ENCODE data around the gene GRIK2. TPM values are rescaled to one million over a fixed set of nuclear protein-coding genes. Genes with fewer than 3 reads are reported as not detected.

GRIK2 gene
- total RNA-seq, 1 donor from 2014 or later = 95.5 TPM

DNA sequence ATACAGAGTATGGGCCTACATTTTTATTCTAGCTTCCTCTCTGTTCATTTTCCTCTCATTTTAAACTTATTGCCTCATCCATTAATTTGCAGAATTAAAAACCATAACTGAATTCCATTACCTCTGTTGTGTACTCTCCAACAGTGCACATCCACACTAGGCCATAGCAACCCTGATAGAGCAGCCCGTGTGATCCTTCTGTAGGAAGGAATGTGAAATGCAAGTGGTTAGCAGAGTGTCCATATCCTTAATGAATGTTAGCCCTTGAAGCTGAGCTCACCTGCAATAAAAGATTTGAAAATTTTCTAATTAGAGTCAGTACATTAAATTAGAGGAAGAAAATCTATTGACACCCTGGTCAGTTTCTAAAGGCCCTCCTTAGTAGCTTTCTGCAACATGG lies 6.5 kb upstream of the GRIK2 start:
- TF ChIP-seq, protein P1, sequence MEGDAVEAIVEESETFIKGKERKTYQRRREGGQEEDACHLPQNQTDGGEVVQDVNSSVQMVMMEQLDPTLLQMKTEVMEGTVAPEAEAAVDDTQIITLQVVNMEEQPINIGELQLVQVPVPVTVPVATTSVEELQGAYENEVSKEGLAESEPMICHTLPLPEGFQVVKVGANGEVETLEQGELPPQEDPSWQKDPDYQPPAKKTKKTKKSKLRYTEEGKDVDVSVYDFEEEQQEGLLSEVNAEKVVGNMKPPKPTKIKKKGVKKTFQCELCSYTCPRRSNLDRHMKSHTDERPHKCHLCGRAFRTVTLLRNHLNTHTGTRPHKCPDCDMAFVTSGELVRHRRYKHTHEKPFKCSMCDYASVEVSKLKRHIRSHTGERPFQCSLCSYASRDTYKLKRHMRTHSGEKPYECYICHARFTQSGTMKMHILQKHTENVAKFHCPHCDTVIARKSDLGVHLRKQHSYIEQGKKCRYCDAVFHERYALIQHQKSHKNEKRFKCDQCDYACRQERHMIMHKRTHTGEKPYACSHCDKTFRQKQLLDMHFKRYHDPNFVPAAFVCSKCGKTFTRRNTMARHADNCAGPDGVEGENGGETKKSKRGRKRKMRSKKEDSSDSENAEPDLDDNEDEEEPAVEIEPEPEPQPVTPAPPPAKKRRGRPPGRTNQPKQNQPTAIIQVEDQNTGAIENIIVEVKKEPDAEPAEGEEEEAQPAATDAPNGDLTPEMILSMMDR (IDR thresholded peaks at IDR 0.05; ENCODE audit: partially characterized antibody, unreplicated experiment) = peak; percentile 31

DNA sequence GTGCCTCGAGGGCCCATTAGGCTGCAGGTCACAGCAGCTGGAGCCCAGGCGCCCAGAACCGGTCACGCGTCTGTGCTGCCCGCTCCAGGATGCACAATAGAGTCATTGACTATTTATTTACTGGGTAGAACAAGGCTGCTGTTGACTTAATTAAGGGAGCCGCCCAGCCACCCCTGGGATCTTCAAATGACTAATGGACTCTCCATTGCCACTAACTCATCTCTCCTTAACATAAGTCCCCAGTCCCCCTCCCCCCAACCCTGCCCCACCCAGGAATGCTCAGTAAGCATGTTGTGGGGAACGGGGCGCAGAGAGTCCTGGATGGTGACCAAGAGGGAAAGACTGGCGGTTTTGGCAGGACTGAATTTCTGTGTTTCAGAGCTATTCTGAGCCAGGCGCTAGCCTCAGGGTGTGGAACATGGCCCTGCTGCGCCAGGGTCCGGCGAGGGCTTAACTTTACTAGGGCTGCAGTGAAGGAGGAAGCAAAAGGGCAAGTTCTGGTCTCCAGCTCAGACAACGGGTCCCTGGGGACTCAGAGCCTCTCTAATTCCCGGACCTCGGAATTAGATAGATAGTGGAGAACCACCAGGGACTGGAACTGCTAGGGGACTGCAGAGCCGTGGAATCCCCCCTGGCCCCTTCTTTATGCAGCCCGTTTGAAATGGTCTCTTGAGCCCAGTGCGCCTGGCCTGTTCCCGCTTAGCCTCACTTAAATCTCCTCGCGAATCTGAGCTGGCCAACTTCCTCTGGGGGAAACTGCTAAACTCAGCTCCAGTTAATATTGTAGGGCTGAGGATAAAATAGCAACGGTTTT lies 1.5 kb upstream of the GRIK2 start:
- Mint-ChIP-seq H3K27me3 (ENCODE audit: unreplicated experiment) (peaks cover 12% of the 10 kb centered on the region), H3K4me3 (ENCODE audit: unreplicated experiment) (peak overlapping the region; percentile 89), H3K36me3 (ENCODE audit: unreplicated experiment) (no peaks in the 10 kb centered on the region), H3K27ac (ENCODE audit: unreplicated experiment) (peak overlapping the region; percentile 95), H3K9me3 (ENCODE audit: unreplicated experiment) (peaks cover 11% of the 10 kb centered on the region), H3K4me1 (ENCODE audit: low read depth, unreplicated experiment) (peaks cover 26% of the 10 kb centered on the region)
- DNase-seq = peak; percentile 66
- TF ChIP-seq, protein P1 (IDR thresholded peaks at IDR 0.05; ENCODE audit: partially characterized antibody, unreplicated experiment) = no peak

More for the DNA sequence above, 6.5 kb upstream of the GRIK2 start:
- Mint-ChIP-seq H3K4me3 (ENCODE audit: unreplicated experiment) (no peak overlapping the region), H3K27ac (ENCODE audit: unreplicated experiment) (no peak overlapping the region), H3K9me3 (ENCODE audit: unreplicated experiment) (peaks cover 3% of the 10 kb centered on the region), H3K27me3 (ENCODE audit: unreplicated experiment) (peaks cover 6% of the 10 kb centered on the region), H3K4me1 (ENCODE audit: low read depth, unreplicated experiment) (peaks cover 16% of the 10 kb centered on the region), H3K36me3 (ENCODE audit: unreplicated experiment) (no peaks in the 10 kb centered on the region)
- DNase-seq = no peak

DNA sequence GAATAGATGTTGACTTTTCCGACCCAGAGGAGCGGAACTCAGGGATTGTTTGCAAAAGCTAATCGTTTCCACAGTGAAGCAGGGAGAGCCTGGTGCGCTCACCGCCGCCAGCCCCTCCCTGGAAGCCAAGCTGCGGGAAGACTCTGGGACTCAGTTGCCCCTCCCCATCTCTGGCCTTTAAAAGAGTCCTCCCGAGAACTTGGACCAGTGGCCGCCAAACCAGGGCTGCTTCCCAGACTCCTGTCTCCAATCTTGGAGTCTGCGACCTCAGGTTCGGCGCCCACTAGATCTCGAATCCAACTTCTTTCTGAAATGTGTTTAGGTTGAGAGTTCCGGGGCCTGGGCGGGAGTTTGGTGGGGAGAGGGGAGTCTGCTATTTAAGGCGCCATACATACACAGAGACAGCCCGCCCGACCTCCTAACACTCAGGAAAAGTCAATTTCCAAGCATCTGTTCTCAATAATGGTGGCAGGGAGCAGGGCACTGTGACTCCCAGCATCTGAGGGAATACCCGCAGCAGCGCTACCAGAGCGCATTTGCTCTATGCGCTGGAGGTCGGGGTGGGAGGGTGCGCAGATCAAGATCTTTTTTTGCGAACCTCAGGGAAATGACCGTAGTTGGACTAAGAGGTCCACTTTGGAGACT lies 800 bp upstream of the GRIK2 start:
- Mint-ChIP-seq H3K27ac (ENCODE audit: unreplicated experiment) (peak overlapping the region; percentile 88), H3K4me1 (ENCODE audit: low read depth, unreplicated experiment) (peaks cover 28% of the 10 kb centered on the region), H3K27me3 (ENCODE audit: unreplicated experiment) (peaks cover 11% of the 10 kb centered on the region), H3K9me3 (ENCODE audit: unreplicated experiment) (peaks cover 12% of the 10 kb centered on the region), H3K36me3 (ENCODE audit: unreplicated experiment) (no peaks in the 10 kb centered on the region), H3K4me3 (ENCODE audit: unreplicated experiment) (peak overlapping the region; percentile 89)
- DNase-seq = peak; percentile 40
- TF ChIP-seq, protein P1 (IDR thresholded peaks at IDR 0.05; ENCODE audit: partially characterized antibody, unreplicated experiment) = no peak

DNA sequence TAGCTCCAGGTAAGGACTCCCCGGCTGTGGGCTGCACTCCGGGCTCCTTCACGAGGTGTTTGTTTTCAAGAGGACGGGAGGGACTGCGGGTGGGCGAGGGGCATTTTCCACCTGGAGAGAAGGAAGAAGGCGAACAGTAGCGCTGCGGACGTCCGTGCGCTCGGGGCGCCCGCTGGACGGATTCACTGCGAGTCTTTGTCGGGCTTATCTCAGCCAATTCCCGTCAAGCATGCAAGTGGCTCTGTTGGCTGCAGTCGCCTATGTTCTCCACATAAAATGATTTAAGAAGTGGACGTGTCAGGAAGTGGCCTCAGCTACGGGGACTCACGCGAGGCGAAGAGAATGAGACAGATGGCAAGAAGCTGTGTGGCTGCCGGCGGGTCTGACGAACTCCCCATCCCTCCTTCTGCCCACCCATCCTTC lies 332 bp downstream of the GRIK2 start:
- TF ChIP-seq, protein P1 (IDR thresholded peaks at IDR 0.05; ENCODE audit: partially characterized antibody, unreplicated experiment) = no peak
- Mint-ChIP-seq H3K4me3 (ENCODE audit: unreplicated experiment) (peak overlapping the region; percentile 95), H3K9me3 (ENCODE audit: unreplicated experiment) (peaks cover 12% of the 10 kb centered on the region), H3K27ac (ENCODE audit: unreplicated experiment) (peak overlapping the region; percentile 92), H3K4me1 (ENCODE audit: low read depth, unreplicated experiment) (peaks cover 27% of the 10 kb centered on the region), H3K27me3 (ENCODE audit: unreplicated experiment) (peaks cover 13% of the 10 kb centered on the region), H3K36me3 (ENCODE audit: unreplicated experiment) (no peaks in the 10 kb centered on the region)
- DNase-seq = no peak

DNA sequence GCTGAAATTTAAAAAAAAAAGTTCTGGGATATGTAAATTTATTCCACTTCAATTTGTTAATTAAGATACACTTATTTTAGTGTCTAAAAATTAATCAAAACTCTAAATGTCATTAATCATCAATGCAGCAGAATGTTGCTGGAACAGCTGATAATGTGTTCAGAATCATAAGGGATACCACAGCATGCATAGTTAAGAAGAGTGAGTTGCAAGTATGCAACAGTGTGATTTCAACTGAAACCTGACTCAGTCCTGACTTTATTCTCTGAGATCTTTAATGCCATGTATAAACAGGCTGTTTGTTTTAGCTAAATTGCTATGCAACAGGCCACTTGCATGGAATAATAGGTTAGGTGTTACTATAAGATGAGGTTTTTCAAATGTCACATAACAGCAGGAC lies 1.4 kb downstream of the GRIK2 start:
- Mint-ChIP-seq H3K4me3 (ENCODE audit: unreplicated experiment) (peak overlapping the region; percentile 95), H3K27ac (ENCODE audit: unreplicated experiment) (no peak overlapping the region), H3K9me3 (ENCODE audit: unreplicated experiment) (peaks cover 13% of the 10 kb centered on the region), H3K36me3 (ENCODE audit: unreplicated experiment) (peaks cover under 1% of the 10 kb centered on the region), H3K27me3 (ENCODE audit: unreplicated experiment) (peaks cover 14% of the 10 kb centered on the region), H3K4me1 (ENCODE audit: low read depth, unreplicated experiment) (peaks cover 34% of the 10 kb centered on the region)
- DNase-seq = no peak
- TF ChIP-seq, protein P1 (IDR thresholded peaks at IDR 0.05; ENCODE audit: partially characterized antibody, unreplicated experiment) = no peak
